Fibroblast of skin of back (primary cell): Measurements from ENCODE around the gene G0S2.
A peak's percentile ranks its signal among the peaks of the same experiment; 100 is the strongest.
"Not testable (repeated sequence)": the region's sequence is repeated elsewhere in the genome, so short reads cannot be mapped to it uniquely, and the experiment has no call there.

Source experiments
- DNase-seq: peaks from one replicate; pipeline ENCODE4 v3.0.0-alpha.2; 2013

The G0S2 gene

DNA sequence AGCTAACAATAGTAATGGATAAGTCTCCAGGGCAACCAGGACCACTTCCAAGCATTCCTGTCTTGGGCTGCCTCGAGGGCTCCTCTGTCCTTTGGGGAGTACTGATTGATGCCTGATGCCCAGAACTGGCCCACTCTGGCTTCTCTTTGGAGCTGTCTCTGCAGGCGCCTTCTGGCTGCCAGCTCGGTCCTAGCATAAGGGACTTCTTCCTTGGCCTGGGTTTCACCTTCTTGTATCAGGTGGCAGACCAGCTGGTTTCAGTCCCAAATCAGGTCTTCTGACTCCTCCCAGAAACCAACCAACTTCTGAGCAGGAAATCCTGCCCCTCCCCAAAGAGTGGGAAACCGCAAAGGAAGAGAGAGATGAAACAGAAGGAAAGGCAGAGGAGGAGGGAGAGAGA lies 10.6 kb downstream of the G0S2 start:
- no peak for DNase-seq

- DNase-seq: no peak
Observed at GRCh38 chr1:209686322-209686721, 11.1 kb downstream of the G0S2 start.

DNA sequence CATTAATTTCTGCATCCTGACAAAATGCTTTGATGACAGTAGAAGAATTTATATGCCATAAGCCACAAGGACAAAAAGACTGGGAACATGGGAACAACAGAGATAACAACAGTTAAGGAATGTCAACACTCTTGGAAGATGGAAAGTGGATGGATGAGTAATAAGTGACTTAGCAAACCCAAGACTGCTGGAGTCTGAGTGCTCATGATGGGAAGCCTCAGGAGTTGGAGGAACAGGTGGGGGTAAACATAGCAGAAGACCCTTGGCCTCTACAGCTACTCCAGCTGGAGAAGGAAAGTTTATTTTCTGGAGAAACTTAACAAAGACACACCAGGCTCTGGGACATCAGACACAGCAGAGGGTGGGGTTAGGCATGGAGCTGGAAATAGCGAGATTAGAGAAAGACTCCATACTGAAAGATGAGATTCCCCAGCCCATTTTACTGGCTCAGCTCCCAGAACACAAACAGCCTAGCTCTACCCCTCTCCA lies 13.6 kb downstream of the G0S2 start:
- peak; percentile 88 for DNase-seq

GRCh38 chr1:209689477-209689876 lies 14.3 kb downstream of the G0S2 start:
- no peak for DNase-seq

- no peak for DNase-seq
Observed at GRCh38 chr1:209691237-209691636, 16.0 kb downstream of the G0S2 start.

- DNase-seq: no peak
Observed at GRCh38 chr1:209692296-209692695, 17.1 kb downstream of the G0S2 start.

- DNase-seq: peak; percentile 78
Observed at GRCh38 chr1:209692745-209693504, 17.7 kb downstream of the G0S2 start.

GRCh38 chr1:209696673-209697072 lies 21.5 kb downstream of the G0S2 start:
- no peak for DNase-seq

DNA sequence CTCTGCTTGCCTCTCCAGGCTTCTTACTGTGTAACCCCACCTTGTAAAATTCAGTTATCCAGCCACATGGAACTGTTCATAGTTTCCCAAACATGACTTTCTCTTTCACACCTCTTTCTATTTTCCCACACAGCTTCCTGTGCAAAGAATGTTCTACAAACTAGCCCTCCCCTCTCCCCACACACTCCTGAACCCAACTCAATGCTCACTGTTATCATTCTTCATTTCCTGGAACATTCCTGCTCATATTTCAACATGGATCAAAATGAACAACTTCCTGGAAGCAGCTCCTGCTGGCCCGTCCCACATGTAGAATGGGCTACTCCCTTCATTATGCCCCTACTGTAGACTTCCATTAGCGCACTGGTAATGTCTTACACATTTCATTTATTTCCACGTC lies 21.9 kb downstream of the G0S2 start:
- DNase-seq: no peak

- DNase-seq: not testable (repeated sequence)
Observed at GRCh38 chr1:209700686-209701085, 25.5 kb downstream of the G0S2 start.

DNA sequence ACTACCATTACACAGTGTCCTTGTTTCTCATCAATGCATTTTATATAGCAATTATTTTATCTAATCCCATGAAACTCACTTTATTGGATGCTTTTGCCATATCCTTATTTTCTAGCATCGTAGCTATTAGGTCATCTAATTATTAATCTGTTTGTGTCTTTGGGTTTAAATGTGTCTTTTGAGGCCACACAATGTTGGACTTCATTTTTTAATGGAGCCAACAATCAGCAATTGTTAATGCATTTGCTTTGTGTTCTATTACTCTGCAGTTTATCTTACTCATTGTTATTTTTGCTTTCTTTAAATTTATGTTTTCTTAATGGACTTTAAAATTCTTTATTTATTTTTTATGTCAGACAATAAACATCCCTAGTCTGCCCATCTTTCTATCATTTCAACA lies 27.6 kb downstream of the G0S2 start:
- no peak for DNase-seq

DNA sequence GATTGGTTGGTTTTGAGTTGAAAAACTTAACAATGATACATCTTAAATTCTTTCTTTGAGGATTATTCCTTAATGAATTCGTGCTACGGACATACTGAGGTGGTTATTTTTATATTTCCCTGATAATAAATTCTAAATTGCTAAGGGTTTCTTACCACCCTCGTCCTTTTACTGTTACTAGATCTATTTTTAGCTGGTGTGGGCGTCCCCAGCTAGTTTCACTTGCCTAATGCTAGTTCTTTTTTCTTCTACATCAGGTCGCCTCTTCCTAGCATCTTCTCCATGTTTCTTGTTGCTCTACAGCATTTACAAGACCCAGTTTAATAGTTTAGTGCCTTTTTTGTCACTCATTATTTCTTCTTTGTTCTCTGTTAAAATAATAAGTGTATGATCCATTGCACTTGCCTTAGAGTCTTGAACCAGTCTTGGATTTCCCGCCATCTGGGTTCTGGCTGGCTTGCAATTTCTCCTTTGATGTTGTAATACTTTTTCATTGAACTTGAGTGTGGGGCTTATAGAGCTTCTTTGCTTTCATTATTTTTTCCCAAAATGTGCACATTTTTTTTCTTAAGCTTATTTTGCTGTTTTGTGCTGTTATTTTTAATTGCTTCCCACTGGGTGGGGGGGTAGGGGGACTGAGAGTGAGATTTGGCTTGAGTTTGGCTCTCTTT lies 28.8 kb downstream of the G0S2 start:
- DNase-seq: no peak

DNA sequence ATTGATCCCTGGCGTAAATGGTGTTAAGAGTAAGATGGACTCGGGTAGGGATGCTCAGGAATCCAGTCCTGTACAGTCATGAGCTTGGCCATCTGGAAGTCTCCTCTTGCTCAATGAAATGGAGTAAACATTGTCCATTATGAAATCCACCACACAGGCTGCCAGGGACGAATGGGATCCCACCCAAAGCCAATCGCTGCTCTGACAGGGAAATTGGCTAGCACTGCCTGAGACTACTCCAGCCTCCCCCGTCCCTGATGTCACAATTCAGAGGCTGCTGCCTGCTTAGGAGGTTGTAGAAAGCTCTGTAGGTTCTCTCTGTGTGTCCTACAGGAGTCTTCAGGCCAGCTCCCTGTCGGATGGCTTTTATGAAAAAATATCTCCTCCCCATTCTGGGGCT lies 29.4 kb downstream of the G0S2 start, which contains the start of gene HSD11B1:
Gene HSD11B1 (plus strand): TSS at position 263 of the 400 bp plus-strand sequence. CDS start 97 bp downstream, at position 360.
- no peak for DNase-seq

DNA sequence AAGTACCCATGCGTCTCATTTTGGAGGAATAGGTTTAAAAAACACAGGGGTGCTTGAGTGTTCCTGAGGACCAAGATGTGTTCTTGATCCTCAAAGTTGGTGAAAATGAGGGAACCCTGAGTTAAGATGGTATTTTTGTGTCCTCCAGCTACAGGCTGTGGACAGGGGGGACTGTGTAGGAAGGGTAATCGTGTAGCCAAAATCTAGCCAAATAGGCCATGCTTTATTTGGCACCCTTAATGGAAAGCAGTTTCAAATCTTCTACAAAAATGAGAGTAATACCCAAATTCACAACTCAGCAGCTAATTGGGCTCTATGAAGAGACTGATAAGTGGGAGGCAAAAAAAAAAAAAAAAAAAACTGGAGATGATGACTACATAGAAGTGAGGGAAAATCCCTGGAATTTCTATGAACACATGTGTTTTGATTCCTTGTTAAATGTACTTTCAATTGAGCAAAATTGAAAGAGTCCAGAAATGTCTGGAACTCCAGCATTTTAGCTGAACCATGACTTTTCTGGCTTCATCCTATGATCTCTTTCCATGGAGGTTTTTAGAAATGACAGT lies 29.9 kb downstream of the G0S2 start:
- DNase-seq: no peak

GRCh38 chr1:209706622-209707021 lies 31.4 kb downstream of the G0S2 start:
- no peak for DNase-seq

GRCh38 chr1:209707308-209707707 lies 32.1 kb downstream of the G0S2 start:
- no peak for DNase-seq

GRCh38 chr1:209708297-209708696 lies 33.1 kb downstream of the G0S2 start:
- no peak for DNase-seq

DNA sequence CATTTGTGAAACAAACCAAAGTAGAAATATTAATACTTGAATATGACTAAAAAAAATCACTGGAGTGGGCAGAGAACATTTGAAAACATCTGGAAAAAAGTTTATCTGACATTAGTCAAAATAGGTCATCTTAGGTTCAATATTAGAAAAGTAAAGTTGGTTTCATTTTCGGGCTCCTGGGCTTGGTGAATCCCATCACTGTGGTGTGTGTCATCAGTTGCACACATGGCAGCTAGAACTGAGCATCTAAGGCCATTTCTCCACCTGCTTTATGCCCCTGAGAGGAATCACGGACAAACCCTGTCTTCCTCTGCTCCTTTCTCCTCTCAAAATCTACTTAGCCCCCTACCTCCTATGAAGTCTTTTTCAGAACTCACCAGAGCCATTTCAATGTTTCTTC lies 34.9 kb downstream of the G0S2 start:
- no peak for DNase-seq

GRCh38 chr1:209710847-209711246 lies 35.6 kb downstream of the G0S2 start:
- no peak for DNase-seq

GRCh38 chr1:209714338-209714737 lies 39.1 kb downstream of the G0S2 start:
- no peak for DNase-seq

DNA sequence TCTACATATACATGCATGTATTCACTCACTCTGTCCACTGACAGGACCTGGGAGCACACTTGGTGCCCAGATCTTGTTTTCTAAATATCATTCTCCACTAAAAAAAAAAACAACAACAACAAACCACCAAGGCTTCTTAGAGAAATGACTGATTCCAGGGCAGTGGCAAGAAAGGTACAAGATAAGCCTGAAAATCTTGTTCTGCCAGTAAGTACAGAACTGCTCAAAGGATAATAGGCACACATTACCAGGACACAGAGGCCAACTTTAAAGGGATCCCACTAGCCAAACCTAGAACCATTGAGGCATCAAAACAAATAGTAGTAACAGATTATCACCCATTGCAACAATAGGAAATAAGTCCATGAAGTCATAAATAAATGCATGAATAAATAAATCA lies 40.1 kb downstream of the G0S2 start:
- DNase-seq: no peak

- DNase-seq: no peak
Observed at GRCh38 chr1:209717818-209718217, 42.6 kb downstream of the G0S2 start.

DNA sequence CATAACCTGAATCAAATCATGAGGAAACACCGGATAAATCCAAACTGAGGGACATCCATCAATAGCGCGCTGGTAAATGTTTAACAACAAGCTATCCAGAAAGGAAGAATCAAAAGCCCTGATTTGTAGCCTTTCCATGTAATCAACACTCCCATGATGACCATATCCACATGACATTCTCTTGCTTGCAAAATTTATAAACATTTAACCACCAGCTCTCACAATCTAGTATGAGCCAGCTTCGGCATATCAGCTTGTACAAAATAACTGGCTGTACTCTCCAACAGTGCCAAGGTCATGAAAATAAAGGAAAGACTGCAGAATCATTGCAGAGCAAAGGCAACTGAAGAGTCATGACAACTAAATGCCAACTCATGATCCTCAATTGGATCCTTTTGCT lies 45.1 kb downstream of the G0S2 start:
- no peak for DNase-seq

GRCh38 chr1:209720826-209721225 lies 45.6 kb downstream of the G0S2 start:
- peak; percentile 14 for DNase-seq
